GM19438 (cell line): ENCODE data around the gene PPP1R27.

Experiments
- ATAC-seq: cut with Tn5 transposase; IDR thresholded peaks from one replicate; pipeline ENCODE4 v1.9.1; 2021; ENCODE audit warnings: low read depth; ENCODE audit not compliant: unreplicated experiment

The PPP1R27 gene

DNA sequence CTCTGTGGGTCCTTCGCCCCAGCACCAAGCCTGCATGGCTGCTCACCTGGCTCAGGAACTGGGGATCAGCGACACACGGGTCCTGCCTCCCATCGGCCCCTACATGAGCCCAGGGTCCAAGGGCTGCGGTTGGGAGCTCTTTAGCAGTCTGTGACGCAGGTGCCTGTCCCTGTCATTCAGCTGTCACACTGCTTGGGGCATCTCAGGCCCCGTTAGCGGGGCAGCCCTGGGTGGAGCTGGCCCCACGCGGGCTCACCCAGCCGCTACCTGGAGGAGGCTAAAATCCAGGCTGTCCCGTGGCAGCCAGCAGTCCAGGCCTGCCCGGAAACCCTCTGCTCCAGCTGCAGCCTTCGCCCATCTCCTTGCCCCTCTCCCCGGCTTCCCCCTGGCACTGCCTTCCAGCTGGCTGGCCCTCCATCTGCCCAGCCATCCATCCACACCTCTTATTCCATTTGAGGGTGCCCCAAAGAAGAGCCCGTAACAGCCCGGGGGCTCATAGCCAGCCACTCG is 27.6 kb downstream of the PPP1R27 start:
- no peak for ATAC-seq

DNA sequence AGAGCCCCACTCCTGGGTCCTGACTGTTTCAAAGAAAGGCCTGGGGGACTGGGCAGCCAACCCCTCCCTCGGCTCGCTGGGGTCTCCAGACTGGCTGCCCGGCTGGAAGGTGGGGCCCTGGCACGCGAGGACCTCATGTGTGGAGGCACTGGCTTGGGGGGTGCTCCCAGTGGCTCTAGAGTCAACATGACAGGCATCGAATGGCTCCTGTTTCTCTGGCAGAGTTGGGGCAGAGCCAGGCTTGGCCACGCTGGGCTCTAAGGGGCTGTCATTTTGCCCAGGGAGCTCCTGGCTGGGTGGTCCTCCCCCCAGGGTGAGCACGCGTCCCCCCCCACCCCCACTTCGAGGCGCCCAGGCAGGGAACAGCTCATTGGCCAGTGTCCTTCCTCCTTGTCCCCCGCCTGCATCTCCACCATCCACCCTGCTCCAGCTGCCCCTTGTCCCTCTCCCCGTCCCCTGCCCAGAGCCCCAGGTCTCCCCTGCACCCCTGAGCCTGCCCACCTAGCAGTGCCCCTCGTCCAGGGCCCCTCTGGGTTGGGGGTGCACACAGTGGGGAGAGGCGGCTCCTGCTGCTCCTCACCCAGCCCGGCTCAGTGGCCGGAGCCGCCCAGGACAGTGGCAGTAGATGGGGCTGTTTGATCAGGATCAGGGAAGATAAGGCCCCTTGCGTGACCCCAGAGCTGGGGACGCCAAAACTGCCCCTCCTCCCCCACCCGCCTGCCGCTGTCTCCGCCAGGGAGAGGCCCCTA is 28.2 kb downstream of the PPP1R27 start:
- no peak for ATAC-seq

DNA sequence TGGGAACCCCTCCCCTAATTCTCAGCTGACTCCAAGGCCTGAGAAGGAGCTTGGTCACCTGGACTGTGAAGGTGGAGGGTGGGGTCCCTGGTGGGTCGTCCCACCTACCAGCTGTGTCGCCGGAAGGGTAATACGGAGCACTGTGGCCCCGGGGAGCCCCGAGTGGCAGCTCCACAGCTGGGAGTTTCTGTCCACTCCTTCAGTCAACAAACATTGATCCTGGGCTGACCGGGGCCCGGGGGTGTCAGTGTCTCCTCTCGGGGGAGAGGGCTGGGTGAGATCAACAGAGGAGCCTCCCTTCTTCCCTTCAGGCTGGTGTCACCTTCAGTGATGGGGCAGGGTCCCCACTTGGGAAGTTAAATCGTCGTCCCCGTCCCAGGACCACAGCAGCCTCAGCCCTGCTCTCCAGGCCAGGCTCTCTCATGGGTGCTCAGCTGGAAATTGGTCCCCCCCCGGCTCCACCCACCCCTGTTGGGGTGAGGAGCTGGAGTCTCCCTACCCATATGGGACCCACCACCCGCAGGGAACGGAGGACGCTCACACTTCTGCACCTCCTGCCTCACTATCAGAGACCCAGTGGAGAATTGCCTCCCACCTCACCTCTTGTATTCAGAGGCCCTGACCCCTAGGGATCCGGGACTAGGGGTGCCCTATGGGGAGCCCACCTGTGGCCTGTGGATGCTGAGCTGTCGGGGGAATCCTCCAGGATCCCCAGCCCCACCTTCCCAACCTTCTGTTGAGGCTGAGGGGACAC is 29.0 kb downstream of the PPP1R27 start:
- ATAC-seq: no peak

DNA sequence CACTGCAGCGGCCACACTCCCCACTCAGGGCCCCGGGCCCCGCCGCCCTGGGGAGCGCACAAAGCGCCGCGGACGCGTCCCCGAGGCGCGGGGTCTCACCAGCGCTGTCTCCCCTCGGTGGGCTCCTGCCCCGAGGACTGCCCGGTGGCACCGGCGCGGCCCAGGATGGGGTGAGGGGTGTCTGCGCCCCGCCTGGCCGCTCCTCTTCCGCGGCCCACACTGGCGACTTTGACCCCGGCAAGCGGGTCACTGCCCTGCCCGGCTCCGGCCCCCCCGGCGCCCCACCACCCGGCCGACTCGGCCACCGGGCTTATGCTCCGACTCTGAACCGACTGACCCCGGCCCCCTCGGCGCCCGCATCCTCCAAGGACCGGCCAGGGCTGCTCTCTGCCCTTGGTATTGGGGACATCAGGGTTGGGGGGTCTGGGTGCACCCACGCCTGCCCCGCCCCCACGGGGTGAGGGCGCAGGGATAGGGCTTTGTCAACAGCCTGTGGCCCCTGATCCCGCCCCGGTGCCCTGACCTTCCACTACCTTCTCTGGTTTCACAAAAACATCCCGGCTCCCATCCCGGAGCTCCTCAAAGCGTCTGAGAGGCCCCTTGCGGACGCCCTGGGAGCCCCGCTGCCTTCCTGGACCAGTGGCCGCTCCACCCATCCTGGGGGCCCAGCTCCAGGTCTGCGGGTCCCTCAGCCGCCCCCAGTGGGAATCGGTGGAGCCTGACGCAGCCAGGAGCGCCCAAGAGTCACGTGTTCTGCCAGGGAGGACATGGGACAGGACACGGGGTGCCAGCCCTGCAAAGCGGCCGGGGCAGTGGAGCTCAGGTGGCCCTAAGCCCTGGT is 30.1 kb downstream of the PPP1R27 start:
- no peak for ATAC-seq

DNA sequence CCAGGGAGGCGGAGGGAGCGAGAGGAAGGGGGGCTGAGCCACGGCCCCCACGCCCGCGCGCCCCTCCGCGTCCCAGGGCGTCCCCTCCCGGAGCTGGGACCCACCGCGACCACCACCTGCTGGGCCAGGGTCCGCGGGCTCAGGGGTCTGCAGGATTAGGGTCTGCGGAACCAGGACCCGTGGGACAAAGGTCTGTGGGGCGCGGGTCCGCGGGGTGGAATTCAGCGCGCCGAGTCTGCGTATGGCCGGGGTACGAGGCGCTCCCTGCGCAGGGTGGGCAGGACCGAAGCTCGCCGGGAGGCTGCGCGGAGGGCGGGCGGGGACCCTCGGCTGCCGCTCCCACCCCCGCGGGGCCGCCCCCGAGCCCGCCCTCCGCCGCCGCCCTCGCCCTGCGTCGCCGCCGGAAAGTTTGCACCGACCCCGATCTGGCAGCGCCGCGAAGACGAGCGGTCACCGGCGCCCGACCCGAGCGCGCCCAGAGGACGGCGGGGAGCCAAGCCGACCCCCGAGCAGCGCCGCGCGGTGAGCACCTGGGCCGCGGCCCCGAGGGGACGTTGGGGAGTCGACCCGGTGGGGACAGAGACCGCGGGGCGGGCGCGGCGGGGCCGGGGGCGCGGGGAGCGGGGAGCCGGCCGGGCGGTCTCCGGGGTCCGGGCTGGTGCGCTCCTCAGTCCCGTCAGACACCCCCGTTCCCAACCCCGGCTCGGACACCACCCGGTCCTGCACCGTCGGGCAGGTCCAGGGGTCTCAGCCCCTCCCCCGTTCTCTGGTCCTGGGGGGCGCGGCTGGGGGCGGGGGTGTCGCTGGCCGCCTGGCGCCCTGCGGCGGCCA is 30.9 kb downstream of the PPP1R27 start, which contains the start of gene GCGR:
GCGR (plus strand) TSS at position 423 of the 831 bp plus-strand sequence. CDS start 4,869 bp downstream, outside the sequence.
- ATAC-seq: no peak

DNA sequence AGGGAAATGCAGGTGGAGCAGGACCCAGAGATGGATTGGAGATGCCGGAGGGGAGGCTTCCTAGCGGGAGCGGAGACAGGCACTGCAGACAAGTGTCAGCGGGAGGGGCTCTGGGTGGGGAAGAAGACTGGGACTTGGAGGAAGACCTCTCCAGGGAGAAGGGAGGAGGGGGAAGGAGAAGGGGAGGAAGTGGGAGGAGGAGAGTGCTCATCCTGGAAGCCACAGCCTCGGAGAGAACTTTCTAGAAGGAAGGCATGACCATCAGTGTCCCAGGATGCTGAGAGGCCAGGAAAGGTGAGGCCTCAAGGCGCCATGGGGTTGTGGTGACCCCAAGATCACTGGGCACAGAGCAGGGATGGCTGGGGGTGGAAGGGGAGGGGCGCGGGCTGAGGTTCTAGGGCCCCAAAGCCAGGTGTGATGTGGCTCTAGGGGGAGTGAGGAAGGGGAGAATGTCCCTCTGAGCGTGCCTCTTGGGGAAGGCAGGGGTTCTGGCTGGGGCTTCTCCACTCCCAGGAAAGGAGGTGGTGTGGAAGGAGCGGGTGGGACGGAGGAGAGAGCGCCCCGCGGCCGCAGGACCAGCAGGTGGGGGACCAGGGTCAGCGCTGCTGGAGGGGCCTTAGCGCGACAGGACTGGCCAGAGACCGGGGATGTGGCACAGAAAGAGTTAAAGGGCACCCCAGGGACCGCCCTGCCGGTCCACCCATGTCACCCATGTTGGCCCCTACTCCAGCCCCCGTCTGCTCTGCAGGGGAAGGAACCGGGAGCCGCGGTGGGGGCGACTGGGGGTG is 31.8 kb downstream of the PPP1R27 start:
- no peak for ATAC-seq

DNA sequence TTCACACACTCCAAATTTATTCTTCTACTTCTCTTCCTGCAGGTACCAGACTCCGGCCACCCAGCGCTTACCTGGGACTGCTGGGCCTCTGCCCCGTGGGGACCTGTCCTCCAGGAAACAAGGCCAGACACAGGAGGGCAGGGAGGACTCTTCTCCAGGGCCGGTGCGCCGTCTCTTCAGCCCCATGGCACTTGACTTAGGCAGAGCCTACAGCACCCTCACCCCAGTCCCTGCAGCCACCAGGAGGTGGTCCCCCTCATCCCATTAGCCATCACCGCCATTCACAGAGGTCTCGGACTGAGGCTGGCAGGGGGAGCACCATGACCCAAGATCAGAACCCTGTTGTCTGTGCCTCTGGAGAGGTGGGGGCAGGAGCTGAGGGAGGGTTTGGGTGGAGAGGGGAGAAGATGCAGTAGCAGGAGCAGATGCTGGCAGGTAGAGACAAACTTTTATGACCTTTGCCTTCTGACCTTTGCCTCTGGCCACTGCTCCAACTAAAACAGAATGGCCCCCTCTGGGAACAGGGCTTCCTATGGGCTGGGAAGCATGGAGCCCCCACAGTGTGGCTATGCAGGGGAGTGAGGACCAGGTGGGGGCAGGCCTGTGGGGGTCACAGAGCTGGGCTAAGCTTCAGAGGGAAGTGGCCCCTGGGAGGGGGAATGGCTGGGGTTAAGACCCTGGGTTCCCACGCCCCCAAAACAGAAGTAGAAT is 32.6 kb downstream of the PPP1R27 start:
- no peak for ATAC-seq

DNA sequence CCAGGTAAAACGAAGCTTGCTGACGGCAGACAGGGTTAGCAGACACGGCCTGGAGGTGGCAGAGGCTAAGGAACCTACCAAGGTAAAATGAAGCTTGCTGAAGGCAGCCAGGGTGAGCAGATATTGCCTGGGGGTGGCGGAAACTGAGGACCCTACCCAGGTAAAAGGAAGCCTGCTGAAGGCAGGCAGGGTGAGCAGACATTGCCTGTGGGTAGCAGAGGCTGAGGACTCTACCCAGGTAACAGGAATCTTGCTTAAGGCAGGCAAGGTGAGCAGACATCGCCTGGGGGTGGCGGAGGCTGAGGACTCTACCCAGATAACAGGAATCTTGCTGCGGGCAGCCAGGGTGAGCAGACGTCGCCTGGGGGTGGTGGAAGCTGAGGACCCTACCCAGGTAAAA is 33.5 kb downstream of the PPP1R27 start:
- no peak for ATAC-seq

DNA sequence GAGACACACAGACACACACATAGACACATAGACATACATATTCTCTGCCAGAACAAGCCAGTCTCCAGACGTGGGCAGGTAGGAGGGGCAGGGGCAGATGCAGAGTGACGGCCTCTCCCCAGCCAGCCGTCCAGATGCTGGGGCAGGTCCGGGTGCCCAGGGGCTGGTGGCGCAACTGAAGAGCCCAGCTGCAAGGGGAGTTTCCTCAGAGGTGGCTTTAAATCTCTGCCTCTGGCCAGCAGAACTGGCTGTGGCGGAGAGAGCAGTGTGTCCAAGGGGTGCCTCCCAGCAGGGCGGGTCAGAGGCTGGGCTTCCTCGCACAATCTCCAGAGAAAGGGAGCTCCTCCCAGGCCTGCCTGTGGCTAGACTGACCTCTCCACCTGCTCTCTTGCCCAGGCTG is 40.3 kb downstream of the PPP1R27 start:
- ATAC-seq: no peak

DNA sequence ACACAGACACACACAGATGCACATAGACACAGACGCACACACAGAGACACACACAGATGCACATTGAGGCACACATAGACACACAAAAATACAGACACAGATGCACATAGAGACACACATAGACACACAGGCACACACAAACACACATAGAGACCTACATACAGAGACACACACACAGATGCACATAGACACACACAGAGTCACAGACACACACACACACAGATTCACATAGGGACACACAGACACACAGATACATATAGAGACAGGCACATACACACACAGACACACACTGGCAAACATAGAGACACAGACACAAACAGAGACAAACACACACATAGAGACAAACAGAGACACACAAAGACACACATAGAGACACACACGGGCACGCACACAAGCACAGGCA is 40.8 kb downstream of the PPP1R27 start:
- ATAC-seq: no peak

DNA sequence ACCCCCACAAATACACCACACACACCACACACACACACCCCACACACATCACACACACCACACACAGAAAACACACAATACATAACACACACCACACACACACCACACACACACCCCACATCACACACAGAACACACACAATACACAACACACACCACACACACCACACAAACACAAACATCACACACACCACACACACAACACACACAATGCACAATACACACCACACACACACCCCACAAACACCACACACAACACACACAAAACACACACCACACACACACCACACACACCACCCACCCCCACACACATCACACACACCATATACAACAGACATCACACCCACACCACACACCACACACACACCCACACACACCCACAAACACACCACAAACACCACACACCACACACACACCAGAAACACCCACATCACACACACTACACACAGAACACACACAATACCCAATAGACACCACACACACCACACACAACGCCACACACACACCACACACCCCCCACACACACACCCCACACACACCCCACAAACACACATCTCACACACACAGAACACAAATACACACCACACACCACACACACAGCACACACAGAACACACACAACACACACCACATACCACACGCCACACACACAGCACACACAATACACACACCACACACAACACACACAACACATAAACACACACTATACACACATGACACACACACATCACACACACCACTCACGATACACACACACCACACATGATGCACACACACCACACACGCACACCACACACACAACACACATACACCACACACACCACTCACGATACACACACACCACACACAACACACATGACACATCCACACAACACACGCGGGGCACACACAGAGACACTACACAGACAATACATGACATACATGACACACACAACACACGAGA is 41.9 kb downstream of the PPP1R27 start:
- ATAC-seq: no peak
